Liver (tissue), 3 donors: ENCODE measurements around the gene MC4R.

Experiments
- GABPA ChIP-seq, 2 donors: IDR thresholded peaks in 1 of 2; conservative IDR thresholded peaks in 1 of 2; 2 replicates each; pipeline ENCODE4 v1.6.1; 2016; ENCODE audit warnings: antibody characterized with exemption in 2 of 2, mild to moderate bottlenecking in 1 of 2, moderate library complexity in 1 of 2
- SP1 ChIP-seq: IDR thresholded peaks from 2 replicates; pipeline ENCODE4 v1.6.1; 2018; ENCODE audit warnings: antibody characterized with exemption, mild to moderate bottlenecking
- TAF1 ChIP-seq: conservative IDR thresholded peaks from 2 replicates; pipeline ENCODE4 v1.6.1; 2016; ENCODE audit warnings: antibody characterized with exemption, mild to moderate bottlenecking
- TF ChIP-seq, protein P1 (sequence below): fragments of 150-350 bp; IDR thresholded peaks from 2 replicates; pipeline ENCODE4 v1.5.1; 2017; ENCODE audit warnings: improper control_type of control experiment, low read depth, low read length; ENCODE audit not compliant: missing input control
- TF ChIP-seq, protein P2 (sequence below): IDR thresholded peaks from 2 replicates; pipeline ENCODE4 v1.6.1; 2016; ENCODE audit warnings: antibody characterized with exemption, mild to moderate bottlenecking
- donor health status: healthy.
- donor health status: healthy.

DNA sequence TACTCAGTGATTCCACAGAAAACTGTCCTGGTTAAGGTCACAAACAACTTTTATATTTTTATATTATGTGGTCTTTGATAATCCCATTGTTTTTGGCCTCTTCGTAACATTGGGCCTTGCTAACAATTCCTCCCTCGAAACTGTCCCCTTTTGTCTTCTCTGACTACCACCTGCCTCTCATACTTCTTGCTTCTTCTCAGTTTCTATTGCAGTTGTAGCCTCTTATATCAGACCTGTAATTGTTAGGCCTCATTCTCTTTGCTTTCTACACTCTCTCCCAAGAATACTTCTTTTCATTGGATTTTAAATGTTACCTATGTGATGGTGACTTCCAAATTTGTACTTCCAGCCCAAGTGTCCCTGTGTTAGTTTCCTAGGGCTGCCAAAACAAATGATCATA, 44.7 kb downstream of the MC4R start:
- TF ChIP-seq, protein P1, sequence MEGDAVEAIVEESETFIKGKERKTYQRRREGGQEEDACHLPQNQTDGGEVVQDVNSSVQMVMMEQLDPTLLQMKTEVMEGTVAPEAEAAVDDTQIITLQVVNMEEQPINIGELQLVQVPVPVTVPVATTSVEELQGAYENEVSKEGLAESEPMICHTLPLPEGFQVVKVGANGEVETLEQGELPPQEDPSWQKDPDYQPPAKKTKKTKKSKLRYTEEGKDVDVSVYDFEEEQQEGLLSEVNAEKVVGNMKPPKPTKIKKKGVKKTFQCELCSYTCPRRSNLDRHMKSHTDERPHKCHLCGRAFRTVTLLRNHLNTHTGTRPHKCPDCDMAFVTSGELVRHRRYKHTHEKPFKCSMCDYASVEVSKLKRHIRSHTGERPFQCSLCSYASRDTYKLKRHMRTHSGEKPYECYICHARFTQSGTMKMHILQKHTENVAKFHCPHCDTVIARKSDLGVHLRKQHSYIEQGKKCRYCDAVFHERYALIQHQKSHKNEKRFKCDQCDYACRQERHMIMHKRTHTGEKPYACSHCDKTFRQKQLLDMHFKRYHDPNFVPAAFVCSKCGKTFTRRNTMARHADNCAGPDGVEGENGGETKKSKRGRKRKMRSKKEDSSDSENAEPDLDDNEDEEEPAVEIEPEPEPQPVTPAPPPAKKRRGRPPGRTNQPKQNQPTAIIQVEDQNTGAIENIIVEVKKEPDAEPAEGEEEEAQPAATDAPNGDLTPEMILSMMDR, result no peak
- no peak for TF ChIP-seq TAF1
- no peak for TF ChIP-seq SP1
- TF ChIP-seq GABPA (IDR thresholded peaks at IDR 0.05 in 1 of 2, conservative IDR thresholded peaks at IDR 0.05 in 1 of 2), result no peak
- TF ChIP-seq, protein P2, sequence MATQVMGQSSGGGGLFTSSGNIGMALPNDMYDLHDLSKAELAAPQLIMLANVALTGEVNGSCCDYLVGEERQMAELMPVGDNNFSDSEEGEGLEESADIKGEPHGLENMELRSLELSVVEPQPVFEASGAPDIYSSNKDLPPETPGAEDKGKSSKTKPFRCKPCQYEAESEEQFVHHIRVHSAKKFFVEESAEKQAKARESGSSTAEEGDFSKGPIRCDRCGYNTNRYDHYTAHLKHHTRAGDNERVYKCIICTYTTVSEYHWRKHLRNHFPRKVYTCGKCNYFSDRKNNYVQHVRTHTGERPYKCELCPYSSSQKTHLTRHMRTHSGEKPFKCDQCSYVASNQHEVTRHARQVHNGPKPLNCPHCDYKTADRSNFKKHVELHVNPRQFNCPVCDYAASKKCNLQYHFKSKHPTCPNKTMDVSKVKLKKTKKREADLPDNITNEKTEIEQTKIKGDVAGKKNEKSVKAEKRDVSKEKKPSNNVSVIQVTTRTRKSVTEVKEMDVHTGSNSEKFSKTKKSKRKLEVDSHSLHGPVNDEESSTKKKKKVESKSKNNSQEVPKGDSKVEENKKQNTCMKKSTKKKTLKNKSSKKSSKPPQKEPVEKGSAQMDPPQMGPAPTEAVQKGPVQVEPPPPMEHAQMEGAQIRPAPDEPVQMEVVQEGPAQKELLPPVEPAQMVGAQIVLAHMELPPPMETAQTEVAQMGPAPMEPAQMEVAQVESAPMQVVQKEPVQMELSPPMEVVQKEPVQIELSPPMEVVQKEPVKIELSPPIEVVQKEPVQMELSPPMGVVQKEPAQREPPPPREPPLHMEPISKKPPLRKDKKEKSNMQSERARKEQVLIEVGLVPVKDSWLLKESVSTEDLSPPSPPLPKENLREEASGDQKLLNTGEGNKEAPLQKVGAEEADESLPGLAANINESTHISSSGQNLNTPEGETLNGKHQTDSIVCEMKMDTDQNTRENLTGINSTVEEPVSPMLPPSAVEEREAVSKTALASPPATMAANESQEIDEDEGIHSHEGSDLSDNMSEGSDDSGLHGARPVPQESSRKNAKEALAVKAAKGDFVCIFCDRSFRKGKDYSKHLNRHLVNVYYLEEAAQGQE, result no peak
